GM23338 (cell line): ENCODE results near the gene CEP85. TPM values are rescaled to one million over a fixed set of nuclear protein-coding genes. Genes with fewer than 3 reads are reported as not detected.

ENCODE experiments used
- ATAC-seq: fragments of 200-7000 bp; cut with Tn5 transposase; 3 replicates; pipeline ENCODE4 v1.9.1; 2020
- DNase-seq: peaks from one replicate; pipeline ENCODE4 v3.0.0-alpha.2; 2015; ENCODE audit warnings: low spot score
- H2AFZ ChIP-seq: fragments of 200-600 bp; sonication (generic); 2 replicates; pipeline ENCODE4 v1.8.0; 2016; ENCODE audit warnings: antibody characterized with exemption, mild to moderate bottlenecking, moderate library complexity
- H3F3A ChIP-seq: fragments of 200-600 bp; sonication (generic); replicated peaks from 2 replicates; pipeline ENCODE4 v1.8.0; 2017; ENCODE audit warnings: antibody characterized with exemption, mixed run types, low read depth
- H3K27ac ChIP-seq: fragments of 200-600 bp; sonication (generic); 2 replicates; pipeline ENCODE4 v1.6.1; 2016; ENCODE audit warnings: low read depth
- H3K27me3 ChIP-seq: fragments of 200-600 bp; sonication (generic); 2 replicates; pipeline ENCODE4 v1.8.0; 2016; ENCODE audit warnings: mild to moderate bottlenecking, mixed run types, moderate library complexity; ENCODE audit not compliant: insufficient read depth
- H3K36me3 ChIP-seq: fragments of 200-600 bp; sonication (generic); 2 replicates; pipeline ENCODE4 v1.8.0; 2016; ENCODE audit warnings: mild to moderate bottlenecking; ENCODE audit not compliant: insufficient read depth
- H3K4me1 ChIP-seq: fragments of 200-600 bp; sonication (generic); 2 replicates; pipeline ENCODE4 v1.8.0; 2016; ENCODE audit warnings: mild to moderate bottlenecking, moderate library complexity; ENCODE audit not compliant: insufficient read depth
- H3K4me2 ChIP-seq: fragments of 200-600 bp; sonication (generic); 2 replicates; pipeline ENCODE4 v1.7.1; 2017; ENCODE audit warnings: mixed run types
- H3K4me3 ChIP-seq: fragments of 200-600 bp; sonication (generic); 2 replicates; pipeline ENCODE4 v1.6.1; 2016; ENCODE audit warnings: mixed run types
- H3K79me2 ChIP-seq: fragments of 200-600 bp; sonication (generic); replicated peaks from 2 replicates; pipeline ENCODE4 v1.8.0; 2017; ENCODE audit warnings: mild to moderate bottlenecking; ENCODE audit not compliant: insufficient read depth
- H3K9me2 ChIP-seq: fragments of 200-600 bp; sonication (generic); 2 replicates; pipeline ENCODE4 v1.8.0; 2017; ENCODE audit not compliant: insufficient read depth
- H4K20me1 ChIP-seq: fragments of 200-600 bp; sonication (generic); replicated peaks from 2 replicates; pipeline ENCODE4 v1.8.0; 2017; ENCODE audit warnings: mild to moderate bottlenecking; ENCODE audit not compliant: insufficient read depth
- H3K27ac Mint-ChIP-seq: 2 replicates; pipeline ENCODE4 v1.8.0; 2020; ENCODE audit warnings: inconsistent platforms, mild to moderate bottlenecking, moderate library complexity, mixed read lengths
- H3K27me3 Mint-ChIP-seq: 3 replicates; pipeline ENCODE4 v1.8.0; 2022; ENCODE audit warnings: low read depth, mild to moderate bottlenecking, moderate library complexity, mixed read lengths, inconsistent platforms; ENCODE audit not compliant: insufficient read depth, poor library complexity
- H3K36me3 Mint-ChIP-seq: 3 replicates; pipeline ENCODE4 v1.8.0; 2021; ENCODE audit warnings: low read depth, mild to moderate bottlenecking, inconsistent platforms, moderate library complexity, mixed read lengths
- H3K4me1 Mint-ChIP-seq: 3 replicates; pipeline ENCODE4 v1.8.0; 2020; ENCODE audit warnings: mild to moderate bottlenecking, inconsistent platforms, mixed read lengths
- H3K4me3 Mint-ChIP-seq: 3 replicates; pipeline ENCODE4 v1.8.0; 2021; ENCODE audit warnings: moderate library complexity, mild to moderate bottlenecking, inconsistent platforms, mixed read lengths
- H3K9me3 Mint-ChIP-seq: 3 replicates; pipeline ENCODE4 v1.8.0; 2020; ENCODE audit warnings: moderate library complexity, mild to moderate bottlenecking, inconsistent platforms, mixed read lengths
- CREB1 ChIP-seq: fragments of 250-450 bp; sonication (Bioruptor Pico); IDR thresholded peaks from 2 replicates; pipeline ENCODE4 v1.5.0; 2020; ENCODE audit warnings: low read depth, mild to moderate bottlenecking, moderate library complexity
- ETS1 ChIP-seq: IDR thresholded peaks from 2 replicates; pipeline ENCODE4 v1.6.1; 2016; ENCODE audit warnings: antibody characterized with exemption
- EZH2phosphoT487 ChIP-seq: fragments of 200-600 bp; sonication (generic); IDR thresholded peaks from one replicate; pipeline ENCODE4 v1.8.1; 2018; ENCODE audit warnings: antibody characterized with exemption; ENCODE audit not compliant: unreplicated experiment
- JUNB ChIP-seq: IDR thresholded peaks from one replicate; pipeline ENCODE4 v1.6.1; 2016; ENCODE audit warnings: antibody characterized with exemption; ENCODE audit not compliant: unreplicated experiment
- NANOG ChIP-seq: IDR thresholded peaks from 2 replicates; pipeline ENCODE4 v1.6.1; 2016; ENCODE audit warnings: antibody characterized with exemption, borderline replicate concordance
- POLR2AphosphoS5 ChIP-seq: IDR thresholded peaks from 2 replicates; pipeline ENCODE4 v1.6.1; 2016; ENCODE audit warnings: antibody characterized with exemption, low read depth
- REST ChIP-seq: IDR thresholded peaks from one replicate; pipeline ENCODE4 v1.6.1; 2018; ENCODE audit warnings: antibody characterized with exemption; ENCODE audit not compliant: unreplicated experiment
- ZNF114 ChIP-seq: fragments of 250-450 bp; sonication (Bioruptor Pico); IDR thresholded peaks from 2 replicates; pipeline ENCODE4 v1.5.0; 2020; ENCODE audit warnings: mild to moderate bottlenecking, moderate library complexity
- ZNF331 ChIP-seq: fragments of 250-450 bp; sonication (Bioruptor Pico); IDR thresholded peaks from 2 replicates; pipeline ENCODE4 v1.5.0; 2020; ENCODE audit warnings: low read depth, mild to moderate bottlenecking, moderate library complexity
- ZNF462 ChIP-seq: fragments of 250-450 bp; sonication (Bioruptor Pico); IDR thresholded peaks from 2 replicates; pipeline ENCODE4 v1.5.0; 2020; ENCODE audit warnings: mild to moderate bottlenecking, moderate library complexity
- polyA plus RNA-seq: library from polyadenylated mRNA; unstranded; fragments of >200 nt; fragmentation: Nextera tagmentation; extraction: Ambion mirVana; gene quantifications from 2 replicates; pipeline ENCODE4 v1.2.1, GENCODE V29; 2016
- total RNA-seq: library from RNA; depleted of rRNA; stranded (reverse); fragments of >200 nt; shearing (Covaris generic); gene quantifications from 2 replicates; pipeline ENCODE4 v1.2.3, GENCODE V29; 2014
- TF ChIP-seq, protein P1 (sequence below), 2 experiments: fragments of 200-600 bp in 1 of 2; sonication (generic) in 1 of 2; conservative IDR thresholded peaks; 2 replicates each; pipeline versions ENCODE4 v1.5.1 to v1.6.1; 2016 to 2017; ENCODE audit warnings: antibody characterized with exemption in 2 of 2, low read depth in 2 of 2, mild to moderate bottlenecking in 2 of 2, moderate library complexity in 1 of 2

CEP85 gene
- total and polyA plus RNA-seq, 2 experiments from 2014 or later = 12.8 to 36.8 TPM

DNA sequence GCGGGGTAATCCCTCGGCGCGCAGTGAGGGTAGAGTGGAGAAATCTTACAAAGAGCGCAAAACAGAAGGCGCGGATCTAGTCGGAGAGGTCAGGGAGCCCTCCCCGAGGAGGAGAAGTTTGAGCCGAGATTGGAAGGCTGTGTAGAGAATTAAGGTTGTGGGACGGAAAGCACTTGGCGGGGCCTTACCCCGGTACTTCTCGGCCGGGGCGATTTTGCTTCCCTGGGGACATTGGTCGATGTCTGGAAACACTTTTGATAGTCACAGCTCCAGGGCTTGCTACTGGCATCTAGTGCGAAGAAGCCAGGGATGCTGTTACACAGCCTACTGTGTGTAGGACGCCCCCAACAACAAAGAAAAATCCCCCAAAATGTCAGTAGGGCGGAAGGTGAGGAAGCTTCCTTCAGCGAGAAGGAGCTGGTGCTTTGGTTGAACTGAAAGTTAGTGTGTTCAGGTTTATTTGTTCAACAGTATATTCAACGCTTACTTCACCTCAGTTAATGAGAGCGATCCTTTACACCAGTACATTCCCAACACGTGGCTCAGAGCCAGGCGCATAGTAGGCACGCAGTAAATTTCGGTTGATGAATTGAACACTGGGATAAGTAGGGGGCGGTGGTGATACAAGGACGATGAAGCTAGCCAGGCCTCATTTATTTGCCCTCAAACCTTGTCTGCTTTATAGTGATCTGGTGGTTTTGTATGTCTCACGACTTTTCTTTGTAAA is 807 bp downstream of the CEP85 start (continued):
- no peak for TF ChIP-seq ZNF462 (CRISPR knock-in tag)

DNA sequence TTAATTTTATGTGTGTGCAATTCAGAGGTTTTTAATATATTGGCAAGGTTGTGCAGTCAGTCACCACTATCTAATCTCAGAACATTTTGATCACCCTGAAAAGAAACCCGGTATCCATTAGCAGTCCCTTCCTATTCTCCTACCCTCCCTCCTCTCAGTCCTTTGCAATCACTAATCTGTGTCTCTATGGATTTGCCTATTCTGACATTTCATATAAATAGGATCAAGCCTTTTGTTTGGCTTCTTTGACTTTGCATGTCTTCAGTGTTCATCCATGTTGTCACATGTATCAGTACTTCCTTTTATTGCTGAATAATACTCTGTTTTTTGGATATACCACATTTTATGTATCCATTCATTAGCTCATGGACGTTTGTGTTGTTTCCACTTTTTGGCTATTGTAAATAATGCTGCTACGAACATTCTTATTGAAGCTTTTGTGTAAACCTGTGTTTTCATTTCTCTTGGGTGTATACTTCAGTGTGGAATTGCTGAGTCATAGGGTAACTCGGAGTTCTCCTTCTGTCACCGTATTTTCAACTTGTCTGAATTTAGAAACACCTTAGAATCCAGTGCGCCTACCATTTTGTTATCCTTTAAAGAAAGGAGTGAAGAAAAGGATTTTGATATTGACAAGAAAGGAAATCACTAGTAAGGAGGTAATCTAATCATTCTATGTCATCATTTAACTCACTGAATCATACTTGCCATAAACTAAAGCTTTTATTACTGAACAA is 3.4 kb downstream of the CEP85 start:
- H4K20me1 ChIP-seq = peaks cover 61% of the 10 kb centered on the region
- H2AFZ ChIP-seq = no peak overlapping the region
- H3K9me3 Mint-ChIP-seq = peaks cover 9% of the 10 kb centered on the region; the same call in 2 of the 3 replicates
- ATAC-seq (no peak), DNase-seq (no peak)
- no peak overlapping the region for H3K4me2 ChIP-seq
- H3K4me1 ChIP-seq = peaks cover 20% of the 10 kb centered on the region
- H3K36me3 Mint-ChIP-seq = peaks cover 29% of the 10 kb centered on the region
- no peaks in the 10 kb centered on the region for H3K9me2 ChIP-seq
- peaks cover 6% of the 10 kb centered on the region; the same call in 1 of the 2 replicates for H3K27me3 ChIP-seq
- peak overlapping the region; percentile 81; the same call in 1 of the 2 replicates for H3K27ac Mint-ChIP-seq
- H3K4me1 Mint-ChIP-seq = peaks cover 25% of the 10 kb centered on the region; the same call in 2 of the 3 replicates
- H3K36me3 ChIP-seq = peaks cover 3% of the 10 kb centered on the region; the same call in 1 of the 2 replicates
- peaks cover 7% of the 10 kb centered on the region for H3K27me3 Mint-ChIP-seq
- no peak overlapping the region for H3K4me3 ChIP-seq
- no peak overlapping the region for H3K4me3 Mint-ChIP-seq
- no peaks in the 10 kb centered on the region for H3F3A ChIP-seq
- H3K79me2 ChIP-seq = peaks cover 81% of the 10 kb centered on the region
- no peak overlapping the region for H3K27ac ChIP-seq
- no peak for TF ChIP-seq JUNB
- TF ChIP-seq POLR2AphosphoS5 = no peak
- TF ChIP-seq ZNF114 (CRISPR knock-in tag) = no peak
- TF ChIP-seq CREB1 = no peak
- no peak for TF ChIP-seq ZNF331 (CRISPR knock-in tag)
- TF ChIP-seq, protein P1, sequence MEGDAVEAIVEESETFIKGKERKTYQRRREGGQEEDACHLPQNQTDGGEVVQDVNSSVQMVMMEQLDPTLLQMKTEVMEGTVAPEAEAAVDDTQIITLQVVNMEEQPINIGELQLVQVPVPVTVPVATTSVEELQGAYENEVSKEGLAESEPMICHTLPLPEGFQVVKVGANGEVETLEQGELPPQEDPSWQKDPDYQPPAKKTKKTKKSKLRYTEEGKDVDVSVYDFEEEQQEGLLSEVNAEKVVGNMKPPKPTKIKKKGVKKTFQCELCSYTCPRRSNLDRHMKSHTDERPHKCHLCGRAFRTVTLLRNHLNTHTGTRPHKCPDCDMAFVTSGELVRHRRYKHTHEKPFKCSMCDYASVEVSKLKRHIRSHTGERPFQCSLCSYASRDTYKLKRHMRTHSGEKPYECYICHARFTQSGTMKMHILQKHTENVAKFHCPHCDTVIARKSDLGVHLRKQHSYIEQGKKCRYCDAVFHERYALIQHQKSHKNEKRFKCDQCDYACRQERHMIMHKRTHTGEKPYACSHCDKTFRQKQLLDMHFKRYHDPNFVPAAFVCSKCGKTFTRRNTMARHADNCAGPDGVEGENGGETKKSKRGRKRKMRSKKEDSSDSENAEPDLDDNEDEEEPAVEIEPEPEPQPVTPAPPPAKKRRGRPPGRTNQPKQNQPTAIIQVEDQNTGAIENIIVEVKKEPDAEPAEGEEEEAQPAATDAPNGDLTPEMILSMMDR (conservative IDR thresholded peaks at IDR 0.05; ENCODE audit: low read depth in 2 of 2) = no peak
- TF ChIP-seq NANOG = no peak
- TF ChIP-seq ETS1 = no peak
- TF ChIP-seq EZH2phosphoT487 = no peak
- TF ChIP-seq REST = no peak
